ENCODE measurements around the gene SLC5A11.

The SLC5A11 gene

DNA sequence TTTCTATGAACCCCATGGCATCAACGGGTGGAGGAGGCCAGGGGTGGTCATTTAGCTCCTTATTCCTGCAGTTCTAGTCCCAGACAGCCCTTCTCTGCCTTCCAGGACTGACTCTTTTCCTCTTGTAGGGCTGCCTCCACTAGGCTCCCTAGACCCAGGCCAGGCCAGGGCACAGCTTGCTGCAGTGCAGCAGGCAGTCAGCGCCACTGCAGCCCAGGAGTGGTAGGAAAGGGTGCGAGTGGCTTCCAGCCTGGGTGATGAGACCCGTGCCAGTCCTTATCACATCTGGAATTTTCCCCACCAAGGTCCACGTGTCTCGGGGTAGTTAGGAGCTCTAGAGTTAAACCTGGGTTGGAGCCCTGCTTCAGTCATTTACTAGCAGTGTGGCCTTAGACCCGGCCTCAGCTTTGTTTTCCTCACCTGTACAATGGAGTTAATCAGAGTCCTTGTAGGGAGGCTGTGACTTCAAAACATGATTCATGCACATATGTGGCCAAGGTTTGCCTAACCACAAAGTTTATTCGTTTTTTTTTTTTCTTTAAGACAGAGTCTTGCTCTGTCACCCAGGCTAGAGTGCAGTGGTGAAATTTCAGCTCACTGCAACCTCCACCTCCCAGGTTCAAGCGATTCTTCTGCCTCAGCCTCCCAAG lies 4.7 kb downstream of the SLC5A11 start:
- TF ChIP-seq POU6F1 (CRISPR knock-in tag; IDR thresholded peaks at IDR 0.05; ENCODE audit: borderline replicate concordance, low read depth), result no peak
- no peak for TF ChIP-seq GLIS3 (CRISPR knock-in tag; IDR thresholded peaks at IDR 0.05)
- TF ChIP-seq ZNF565 (CRISPR knock-in tag; conservative IDR thresholded peaks at IDR 0.05; ENCODE audit: low read depth), result no peak
- no peak for TF ChIP-seq ZC3H10 (CRISPR knock-in tag; IDR thresholded peaks at IDR 0.05)
- no peak for TF ChIP-seq BACH2 (CRISPR knock-in tag; IDR thresholded peaks at IDR 0.05; ENCODE audit: borderline replicate concordance)
- no peak for TF ChIP-seq CSRNP3 (CRISPR knock-in tag; IDR thresholded peaks at IDR 0.05)
- no peak for ATAC-seq

DNA sequence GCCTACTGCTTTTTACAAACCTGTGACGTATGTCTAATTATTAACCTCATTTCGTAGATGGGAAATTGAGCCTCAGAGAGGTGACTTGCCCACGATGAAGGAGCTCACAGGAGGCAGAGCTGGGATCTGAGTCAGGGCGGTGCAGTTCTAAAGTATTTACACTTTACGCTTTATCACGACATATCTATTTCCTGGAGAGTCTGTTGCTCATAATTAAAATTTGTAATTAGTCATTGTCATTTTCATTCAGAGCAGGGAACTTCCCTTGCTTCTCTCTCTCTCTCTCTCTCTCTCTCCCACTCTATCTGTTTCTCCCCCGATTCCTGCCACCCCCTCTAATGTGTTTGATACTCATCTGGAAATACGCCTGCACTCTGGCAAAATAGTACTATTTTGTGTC lies 5.9 kb downstream of the SLC5A11 start:
- TF ChIP-seq POU6F1 (CRISPR knock-in tag; IDR thresholded peaks at IDR 0.05; ENCODE audit: borderline replicate concordance, low read depth) (no peak), OSR1 (CRISPR knock-in tag; IDR thresholded peaks at IDR 0.05) (no peak), ZFP30 (CRISPR knock-in tag; IDR thresholded peaks at IDR 0.05) (no peak), ZNF8 (CRISPR knock-in tag; IDR thresholded peaks at IDR 0.05) (no peak), RARB (CRISPR knock-in tag; IDR thresholded peaks at IDR 0.05) (no peak), ZNF70 (CRISPR knock-in tag; IDR thresholded peaks at IDR 0.05) (no peak), ZC3H10 (CRISPR knock-in tag; IDR thresholded peaks at IDR 0.05) (no peak), PPARA (CRISPR knock-in tag; IDR thresholded peaks at IDR 0.05; ENCODE audit: borderline replicate concordance) (no peak), ZFP3 (CRISPR knock-in tag; IDR thresholded peaks at IDR 0.05) (no peak), ZNF565 (CRISPR knock-in tag; conservative IDR thresholded peaks at IDR 0.05; ENCODE audit: low read depth) (no peak), CSDC2 (CRISPR knock-in tag; IDR thresholded peaks at IDR 0.05) (no peak), ISL1 (CRISPR knock-in tag; IDR thresholded peaks at IDR 0.05) (no peak), GLIS3 (CRISPR knock-in tag; IDR thresholded peaks at IDR 0.05) (no peak), BACH2 (CRISPR knock-in tag; IDR thresholded peaks at IDR 0.05; ENCODE audit: borderline replicate concordance) (no peak)
- TF ChIP-seq, protein P1, sequence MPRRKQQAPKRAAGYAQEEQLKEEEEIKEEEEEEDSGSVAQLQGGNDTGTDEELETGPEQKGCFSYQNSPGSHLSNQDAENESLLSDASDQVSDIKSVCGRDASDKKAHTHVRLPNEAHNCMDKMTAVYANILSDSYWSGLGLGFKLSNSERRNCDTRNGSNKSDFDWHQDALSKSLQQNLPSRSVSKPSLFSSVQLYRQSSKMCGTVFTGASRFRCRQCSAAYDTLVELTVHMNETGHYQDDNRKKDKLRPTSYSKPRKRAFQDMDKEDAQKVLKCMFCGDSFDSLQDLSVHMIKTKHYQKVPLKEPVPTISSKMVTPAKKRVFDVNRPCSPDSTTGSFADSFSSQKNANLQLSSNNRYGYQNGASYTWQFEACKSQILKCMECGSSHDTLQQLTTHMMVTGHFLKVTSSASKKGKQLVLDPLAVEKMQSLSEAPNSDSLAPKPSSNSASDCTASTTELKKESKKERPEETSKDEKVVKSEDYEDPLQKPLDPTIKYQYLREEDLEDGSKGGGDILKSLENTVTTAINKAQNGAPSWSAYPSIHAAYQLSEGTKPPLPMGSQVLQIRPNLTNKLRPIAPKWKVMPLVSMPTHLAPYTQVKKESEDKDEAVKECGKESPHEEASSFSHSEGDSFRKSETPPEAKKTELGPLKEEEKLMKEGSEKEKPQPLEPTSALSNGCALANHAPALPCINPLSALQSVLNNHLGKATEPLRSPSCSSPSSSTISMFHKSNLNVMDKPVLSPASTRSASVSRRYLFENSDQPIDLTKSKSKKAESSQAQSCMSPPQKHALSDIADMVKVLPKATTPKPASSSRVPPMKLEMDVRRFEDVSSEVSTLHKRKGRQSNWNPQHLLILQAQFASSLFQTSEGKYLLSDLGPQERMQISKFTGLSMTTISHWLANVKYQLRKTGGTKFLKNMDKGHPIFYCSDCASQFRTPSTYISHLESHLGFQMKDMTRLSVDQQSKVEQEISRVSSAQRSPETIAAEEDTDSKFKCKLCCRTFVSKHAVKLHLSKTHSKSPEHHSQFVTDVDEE (CRISPR knock-in tag; IDR thresholded peaks at IDR 0.05), result no peak
- ATAC-seq, result no peak

DNA sequence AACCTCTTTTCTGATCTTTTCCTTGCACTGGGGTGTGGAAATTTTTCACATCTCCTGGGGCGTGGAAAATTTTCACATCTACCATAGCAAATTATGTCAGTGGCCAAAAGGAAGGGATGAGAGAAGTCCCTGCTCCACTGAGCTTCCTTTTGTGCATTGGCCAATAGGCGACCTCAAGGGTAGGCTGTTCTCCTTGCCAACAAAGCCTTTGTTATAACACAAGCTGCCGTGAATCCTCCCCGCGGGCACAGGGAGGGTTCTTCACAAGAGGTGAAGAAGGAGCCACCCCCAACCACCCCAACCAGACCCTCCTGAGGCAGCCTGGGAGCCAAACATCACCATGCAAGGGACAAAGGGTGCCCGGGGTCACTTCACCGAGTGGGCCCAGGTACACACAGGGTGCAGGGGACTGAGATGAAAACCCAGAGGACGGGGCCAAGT lies 6.5 kb downstream of the SLC5A11 start:
- ATAC-seq, result no peak
- TF ChIP-seq, protein P2, sequence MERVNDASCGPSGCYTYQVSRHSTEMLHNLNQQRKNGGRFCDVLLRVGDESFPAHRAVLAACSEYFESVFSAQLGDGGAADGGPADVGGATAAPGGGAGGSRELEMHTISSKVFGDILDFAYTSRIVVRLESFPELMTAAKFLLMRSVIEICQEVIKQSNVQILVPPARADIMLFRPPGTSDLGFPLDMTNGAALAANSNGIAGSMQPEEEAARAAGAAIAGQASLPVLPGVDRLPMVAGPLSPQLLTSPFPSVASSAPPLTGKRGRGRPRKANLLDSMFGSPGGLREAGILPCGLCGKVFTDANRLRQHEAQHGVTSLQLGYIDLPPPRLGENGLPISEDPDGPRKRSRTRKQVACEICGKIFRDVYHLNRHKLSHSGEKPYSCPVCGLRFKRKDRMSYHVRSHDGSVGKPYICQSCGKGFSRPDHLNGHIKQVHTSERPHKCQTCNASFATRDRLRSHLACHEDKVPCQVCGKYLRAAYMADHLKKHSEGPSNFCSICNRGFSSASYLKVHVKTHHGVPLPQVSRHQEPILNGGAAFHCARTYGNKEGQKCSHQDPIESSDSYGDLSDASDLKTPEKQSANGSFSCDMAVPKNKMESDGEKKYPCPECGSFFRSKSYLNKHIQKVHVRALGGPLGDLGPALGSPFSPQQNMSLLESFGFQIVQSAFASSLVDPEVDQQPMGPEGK (CRISPR knock-in tag; IDR thresholded peaks at IDR 0.05; ENCODE audit: borderline replicate concordance), result no peak
- TF ChIP-seq OSR1 (CRISPR knock-in tag; IDR thresholded peaks at IDR 0.05) (no peak), CSRNP3 (CRISPR knock-in tag; IDR thresholded peaks at IDR 0.05) (no peak), GLIS3 (CRISPR knock-in tag; IDR thresholded peaks at IDR 0.05) (no peak), PPARA (CRISPR knock-in tag; IDR thresholded peaks at IDR 0.05; ENCODE audit: borderline replicate concordance) (no peak), ARNTL (CRISPR knock-in tag; IDR thresholded peaks at IDR 0.05; ENCODE audit: borderline replicate concordance, low read depth) (no peak), ZFP30 (CRISPR knock-in tag; IDR thresholded peaks at IDR 0.05) (no peak), ISL1 (CRISPR knock-in tag; IDR thresholded peaks at IDR 0.05) (no peak), CSDC2 (CRISPR knock-in tag; IDR thresholded peaks at IDR 0.05) (no peak), ZC3H10 (CRISPR knock-in tag; IDR thresholded peaks at IDR 0.05) (no peak), TCF4 (CRISPR knock-in tag; IDR thresholded peaks at IDR 0.05; ENCODE audit: borderline replicate concordance) (no peak), POU6F1 (CRISPR knock-in tag; IDR thresholded peaks at IDR 0.05; ENCODE audit: borderline replicate concordance, low read depth) (no peak)
- TF ChIP-seq, protein P3, sequence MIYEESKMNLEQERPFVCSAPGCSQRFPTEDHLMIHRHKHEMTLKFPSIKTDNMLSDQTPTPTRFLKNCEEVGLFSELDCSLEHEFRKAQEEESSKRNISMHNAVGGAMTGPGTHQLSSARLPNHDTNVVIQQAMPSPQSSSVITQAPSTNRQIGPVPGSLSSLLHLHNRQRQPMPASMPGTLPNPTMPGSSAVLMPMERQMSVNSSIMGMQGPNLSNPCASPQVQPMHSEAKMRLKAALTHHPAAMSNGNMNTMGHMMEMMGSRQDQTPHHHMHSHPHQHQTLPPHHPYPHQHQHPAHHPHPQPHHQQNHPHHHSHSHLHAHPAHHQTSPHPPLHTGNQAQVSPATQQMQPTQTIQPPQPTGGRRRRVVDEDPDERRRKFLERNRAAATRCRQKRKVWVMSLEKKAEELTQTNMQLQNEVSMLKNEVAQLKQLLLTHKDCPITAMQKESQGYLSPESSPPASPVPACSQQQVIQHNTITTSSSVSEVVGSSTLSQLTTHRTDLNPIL (CRISPR knock-in tag; IDR thresholded peaks at IDR 0.05; ENCODE audit: low read depth), result no peak
